Smooth muscle cell (in vitro differentiated cells): ENCODE data around the gene LEFTY1. TPM values are rescaled to one million over a fixed set of nuclear protein-coding genes. Genes with fewer than 3 reads are reported as not detected.

Experiments
- DNase-seq: peaks from one replicate; lab custom pipeline; 2025; ENCODE audit not compliant: unreplicated experiment; lab: John Stamatoyannopoulos, UW
- H2AFZ ChIP-seq: fragments of 200-600 bp; sonication (generic); 2 replicates; pipeline ENCODE4 v1.6.0; 2016; ENCODE audit warnings: antibody characterized with exemption, low read depth, mild to moderate bottlenecking
- H3F3A ChIP-seq: fragments of 200-600 bp; sonication (generic); 2 replicates; pipeline ENCODE4 v1.6.0; 2017; ENCODE audit warnings: antibody characterized with exemption, low read depth
- H3K27ac ChIP-seq: fragments of 200-600 bp; sonication (generic); 2 replicates; pipeline ENCODE4 v1.5.1; 2016; ENCODE audit warnings: low read depth, mild to moderate bottlenecking
- H3K27me3 ChIP-seq: fragments of 200-600 bp; sonication (generic); 2 replicates; pipeline ENCODE4 v1.6.1; 2016; ENCODE audit warnings: low read depth, mild to moderate bottlenecking
- H3K36me3 ChIP-seq: fragments of 200-600 bp; sonication (generic); 2 replicates; pipeline ENCODE4 v1.5.1; 2016; ENCODE audit warnings: low read depth
- H3K4me1 ChIP-seq: fragments of 200-600 bp; sonication (generic); 2 replicates; pipeline ENCODE4 v1.5.1; 2016; ENCODE audit warnings: low read depth
- H3K4me2 ChIP-seq: fragments of 200-600 bp; sonication (generic); 2 replicates; pipeline ENCODE4 v1.6.0; 2016; ENCODE audit warnings: mild to moderate bottlenecking
- H3K4me3 ChIP-seq: fragments of 200-600 bp; sonication (generic); 2 replicates; pipeline ENCODE4 v1.5.1; 2016; ENCODE audit warnings: mild to moderate bottlenecking
- H3K79me2 ChIP-seq: fragments of 200-600 bp; sonication (generic); 2 replicates; pipeline ENCODE4 v1.6.0; 2016; ENCODE audit warnings: low read depth, mild to moderate bottlenecking
- H3K9ac ChIP-seq: fragments of 200-600 bp; sonication (generic); 2 replicates; pipeline ENCODE4 v1.6.0; 2016; ENCODE audit warnings: low read depth
- H3K9me3 ChIP-seq: fragments of 200-600 bp; sonication (generic); replicated peaks from 2 replicates; pipeline ENCODE4 v1.5.1; 2016; ENCODE audit warnings: low read depth
- H4K20me1 ChIP-seq: fragments of 200-600 bp; sonication (generic); 2 replicates; pipeline ENCODE4 v1.6.0; 2016; ENCODE audit warnings: low read depth
- CTCF ChIP-seq: fragments of 200-600 bp; sonication (generic); IDR thresholded peaks from 2 replicates; pipeline ENCODE4 v1.5.1; 2017; ENCODE audit warnings: borderline replicate concordance, mild to moderate bottlenecking, antibody characterized with exemption; ENCODE audit not compliant: insufficient read depth, poor library complexity, severe bottlenecking
- WGBS: methylation state at CpG from one replicate; pipeline ENCODE4 v1.1.7; 2016; ENCODE audit warnings: low lambda C conversion rate; 5-methylcytosine and 5-hydroxymethylcytosine counted together
- polyA plus RNA-seq: library from polyadenylated mRNA; unstranded; fragments of >200 nt; fragmentation: Nextera tagmentation; extraction: Ambion mirVana; gene quantifications from 2 replicates; pipeline ENCODE4 v1.2.1, GENCODE V29; 2016
- total RNA-seq: library from RNA; depleted of rRNA; stranded (reverse); fragments of >200 nt; gene quantifications from 2 replicates; pipeline ENCODE4 v1.2.3, GENCODE V29; 2014

LEFTY1 gene
- total and polyA plus RNA-seq, 2 experiments from 2014 or later, result not detected

GRCh38 chr1:225918280-225918679, 29.3 kb upstream of the LEFTY1 start:
- WGBS, result 91% methylated on average over 4 of the region's 4 CpGs
- Histone ChIP-seq H3K36me3 (no peaks in the 10 kb centered on the region), H4K20me1 (no peaks in the 10 kb centered on the region), H3K79me2 (peaks cover 7% of the 10 kb centered on the region), H3F3A (no peaks in the 10 kb centered on the region), H2AFZ (no peak overlapping the region), H3K9me3 (no peaks in the 10 kb centered on the region), H3K9ac (no peak overlapping the region), H3K27ac (no peak overlapping the region), H3K4me2 (no peak overlapping the region), H3K27me3 (no peaks in the 10 kb centered on the region), H3K4me3 (no peak overlapping the region), H3K4me1 (peaks cover 4% of the 10 kb centered on the region)
- no peak for DNase-seq
- no peak for TF ChIP-seq CTCF

- DNase-seq, result no peak
- Histone ChIP-seq H3K4me2 (no peak overlapping the region), H3K27me3 (no peaks in the 10 kb centered on the region), H3K9me3 (no peaks in the 10 kb centered on the region), H3F3A (no peaks in the 10 kb centered on the region), H3K27ac (no peak overlapping the region), H3K4me1 (no peaks in the 10 kb centered on the region), H4K20me1 (no peaks in the 10 kb centered on the region), H3K4me3 (no peak overlapping the region), H3K9ac (no peak overlapping the region), H3K79me2 (no peaks in the 10 kb centered on the region), H3K36me3 (no peaks in the 10 kb centered on the region), H2AFZ (no peak overlapping the region)
- TF ChIP-seq CTCF, result no peak
- WGBS, result 93% methylated on average over 5 of the region's 5 CpGs
Measured at GRCh38 chr1:225917536-225917935, 28.6 kb upstream of the LEFTY1 start.

- Histone ChIP-seq H3K27ac (no peak overlapping the region), H3K9me3 (no peaks in the 10 kb centered on the region), H3K36me3 (no peaks in the 10 kb centered on the region), H3K27me3 (no peaks in the 10 kb centered on the region), H3K79me2 (no peaks in the 10 kb centered on the region), H3F3A (no peaks in the 10 kb centered on the region), H3K4me3 (no peak overlapping the region), H4K20me1 (no peaks in the 10 kb centered on the region), H2AFZ (no peak overlapping the region), H3K9ac (no peak overlapping the region), H3K4me1 (no peaks in the 10 kb centered on the region), H3K4me2 (no peak overlapping the region)
- 98% methylated on average over 3 of the region's 3 CpGs for WGBS
- TF ChIP-seq CTCF, result no peak
- no peak for DNase-seq
Measured at GRCh38 chr1:225917101-225917500, 28.2 kb upstream of the LEFTY1 start.

GRCh38 chr1:225915538-225915991, 26.6 kb upstream of the LEFTY1 start:
- Histone ChIP-seq H2AFZ (no peak overlapping the region), H3K4me3 (no peak overlapping the region), H3K4me1 (no peaks in the 10 kb centered on the region), H3K4me2 (no peak overlapping the region), H4K20me1 (no peaks in the 10 kb centered on the region), H3F3A (no peaks in the 10 kb centered on the region), H3K9ac (no peak overlapping the region), H3K36me3 (no peaks in the 10 kb centered on the region), H3K79me2 (no peaks in the 10 kb centered on the region), H3K27ac (no peak overlapping the region), H3K27me3 (peaks cover 3% of the 10 kb centered on the region), H3K9me3 (no peaks in the 10 kb centered on the region)
- WGBS, result 61% methylated on average over 7 of the region's 7 CpGs
- TF ChIP-seq CTCF, result no peak
- DNase-seq, result no peak
